DMS114 treated with DMSO at 0.1 percent for 48 hours (cell line): ENCODE results near the gene ENG.
"Not testable (repeated sequence)": the region's sequence is repeated elsewhere in the genome, so short reads cannot be mapped to it uniquely, and the experiment has no call there.

ENCODE experiments used
- DNase-seq: peaks from one replicate; lab custom pipeline; 2025; ENCODE audit not compliant: unreplicated experiment; lab: John Stamatoyannopoulos, UW

Gene ENG

GRCh38 chr9:127878652-127879390, 24.4 kb upstream of the ENG start:
- no peak for DNase-seq

DNA sequence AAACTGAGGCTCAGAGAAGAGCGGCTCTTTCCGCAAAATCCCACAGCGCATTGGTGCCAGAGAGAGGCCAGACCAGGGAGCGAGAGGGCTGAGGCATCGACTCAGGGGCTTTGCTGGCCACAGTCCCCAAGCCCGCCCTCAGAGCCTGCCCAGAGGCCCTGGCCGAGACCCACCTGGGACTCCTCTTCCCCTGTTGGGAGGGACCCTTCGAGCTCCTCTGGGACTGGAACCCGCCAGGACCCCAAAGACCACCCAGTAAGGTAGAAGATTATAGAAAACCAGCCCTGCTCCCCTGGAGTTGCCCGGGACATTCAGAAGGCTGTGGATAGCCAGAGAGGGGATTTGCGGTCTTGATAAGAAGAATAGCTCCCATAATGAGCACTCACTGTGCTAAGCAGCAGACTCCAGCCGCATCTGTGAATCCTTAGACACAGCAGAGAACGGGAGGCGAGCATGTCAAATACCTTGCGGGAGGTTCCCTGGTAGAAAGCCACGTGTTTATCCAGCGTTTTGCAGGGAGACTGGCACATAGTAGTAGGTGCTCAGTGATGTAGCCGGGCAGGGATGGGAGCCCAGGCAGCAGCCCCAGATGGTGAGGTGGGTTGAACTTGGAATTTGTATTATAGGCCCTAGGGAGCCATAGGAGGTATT, 23.7 kb upstream of the ENG start:
- DNase-seq = no peak

- DNase-seq = no peak
Measured at GRCh38 chr9:127877566-127877998, 23.1 kb upstream of the ENG start, which contains the start of gene AK1. TSS of gene AK1 (minus strand) at chr9:127877675. CDS start at chr9:127874617, 3,058 bp downstream.

- DNase-seq = no peak
Measured at GRCh38 chr9:127876764-127877562, 22.5 kb upstream of the ENG start.

- no peak for DNase-seq
Measured at GRCh38 chr9:127876026-127876763, 21.7 kb upstream of the ENG start.

DNA sequence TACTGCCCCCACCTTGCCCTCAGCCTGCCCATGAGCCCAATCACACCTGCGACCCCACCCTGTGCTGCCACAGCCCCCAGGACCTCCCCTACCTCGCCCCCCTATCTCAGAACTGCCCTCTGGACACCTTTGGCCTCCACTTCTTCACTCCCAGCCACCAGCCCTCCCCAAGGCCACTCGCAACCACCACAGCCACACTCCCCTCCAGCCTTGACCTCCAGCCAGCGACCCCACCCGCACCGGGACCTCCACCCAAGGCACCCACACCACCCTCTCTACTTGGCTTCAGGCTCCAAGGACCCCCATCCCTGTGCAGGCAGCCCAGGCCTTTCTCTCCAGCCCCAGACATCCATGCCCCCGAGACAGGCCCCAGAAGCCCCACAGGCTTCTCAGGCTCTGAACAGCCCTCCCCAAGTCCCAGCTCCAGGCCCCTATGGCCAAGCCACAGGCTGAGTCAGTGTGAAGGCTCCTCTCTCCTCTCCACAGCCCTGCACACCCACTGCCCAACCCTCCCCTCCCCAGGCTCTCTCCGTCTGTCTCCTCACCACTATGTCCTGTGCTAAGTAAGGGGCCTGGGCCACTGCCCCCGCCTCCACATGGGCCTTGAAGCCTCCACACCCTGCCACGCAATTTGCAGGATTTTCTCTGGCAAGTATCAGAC, 21.0 kb upstream of the ENG start:
- DNase-seq = no peak

DNA sequence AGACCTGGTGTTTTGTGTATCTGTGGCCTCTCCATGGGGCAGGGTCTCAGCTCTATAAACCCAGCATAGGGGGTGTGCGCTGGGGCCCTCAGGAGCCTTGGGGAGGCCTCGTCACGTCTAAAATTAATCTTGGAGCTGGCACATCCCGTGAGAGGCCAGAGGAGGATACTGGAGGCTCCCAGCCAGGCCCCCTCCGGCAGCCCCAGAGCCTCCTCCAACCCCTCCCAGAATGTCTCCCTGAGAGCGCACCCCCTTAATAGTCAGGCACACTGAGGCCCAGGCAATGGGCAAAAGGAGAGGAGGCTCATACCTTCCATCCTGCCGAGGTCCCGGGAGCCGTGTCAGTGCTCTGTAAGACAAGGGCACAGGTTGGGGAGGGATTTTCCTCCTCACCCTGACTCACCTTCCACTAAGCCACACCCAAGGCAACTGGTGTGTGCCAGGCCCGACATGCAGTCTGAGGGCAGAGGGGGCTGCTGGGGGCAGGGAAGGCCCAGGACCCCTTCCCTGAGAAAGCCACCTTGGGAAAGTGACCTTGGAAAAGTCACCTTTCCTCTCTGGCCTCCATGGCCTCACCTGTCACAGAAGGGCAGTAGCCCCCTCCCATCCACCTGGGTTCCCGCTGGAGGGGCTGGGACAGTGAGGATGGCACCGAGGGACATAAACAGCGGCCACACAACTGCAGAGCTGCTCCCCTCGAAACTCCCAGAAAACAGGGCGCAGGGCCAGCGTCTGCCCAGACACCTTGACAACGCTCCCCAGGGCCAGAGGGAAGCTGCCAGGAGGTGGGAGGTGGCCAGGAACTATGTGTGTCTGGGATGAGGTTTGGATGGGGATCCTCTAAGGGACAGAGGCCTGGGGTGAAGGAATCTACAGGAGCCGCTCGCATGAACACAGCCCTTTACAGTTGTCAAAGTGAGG, 20.1 kb upstream of the ENG start:
- DNase-seq = no peak

- DNase-seq = no peak
Measured at GRCh38 chr9:127873886-127874285, 19.4 kb upstream of the ENG start.

DNA sequence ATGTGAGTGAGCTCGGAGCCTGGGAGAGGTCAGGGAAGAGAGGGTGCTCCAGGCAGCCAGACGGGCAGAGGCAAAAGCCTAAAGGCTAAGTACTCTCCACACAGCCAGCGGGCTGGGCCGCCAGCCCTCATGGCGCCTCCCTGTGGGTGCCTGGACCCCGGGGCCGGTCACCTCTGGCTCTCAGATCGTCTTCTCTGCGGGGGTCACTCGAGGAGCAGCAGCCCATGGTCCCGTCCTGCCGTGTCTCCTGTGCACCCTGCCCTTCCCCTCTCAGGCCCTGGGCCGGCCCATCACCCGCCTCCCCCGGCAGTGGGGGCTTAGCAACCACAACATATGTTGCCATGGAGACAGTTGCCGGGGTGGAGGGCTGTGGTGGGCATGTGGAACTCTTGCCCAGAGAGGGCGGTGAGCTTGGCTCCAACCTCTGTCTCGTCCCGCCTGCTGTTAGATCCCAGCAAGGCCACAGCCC, 18.8 kb upstream of the ENG start:
- DNase-seq = no peak

DNA sequence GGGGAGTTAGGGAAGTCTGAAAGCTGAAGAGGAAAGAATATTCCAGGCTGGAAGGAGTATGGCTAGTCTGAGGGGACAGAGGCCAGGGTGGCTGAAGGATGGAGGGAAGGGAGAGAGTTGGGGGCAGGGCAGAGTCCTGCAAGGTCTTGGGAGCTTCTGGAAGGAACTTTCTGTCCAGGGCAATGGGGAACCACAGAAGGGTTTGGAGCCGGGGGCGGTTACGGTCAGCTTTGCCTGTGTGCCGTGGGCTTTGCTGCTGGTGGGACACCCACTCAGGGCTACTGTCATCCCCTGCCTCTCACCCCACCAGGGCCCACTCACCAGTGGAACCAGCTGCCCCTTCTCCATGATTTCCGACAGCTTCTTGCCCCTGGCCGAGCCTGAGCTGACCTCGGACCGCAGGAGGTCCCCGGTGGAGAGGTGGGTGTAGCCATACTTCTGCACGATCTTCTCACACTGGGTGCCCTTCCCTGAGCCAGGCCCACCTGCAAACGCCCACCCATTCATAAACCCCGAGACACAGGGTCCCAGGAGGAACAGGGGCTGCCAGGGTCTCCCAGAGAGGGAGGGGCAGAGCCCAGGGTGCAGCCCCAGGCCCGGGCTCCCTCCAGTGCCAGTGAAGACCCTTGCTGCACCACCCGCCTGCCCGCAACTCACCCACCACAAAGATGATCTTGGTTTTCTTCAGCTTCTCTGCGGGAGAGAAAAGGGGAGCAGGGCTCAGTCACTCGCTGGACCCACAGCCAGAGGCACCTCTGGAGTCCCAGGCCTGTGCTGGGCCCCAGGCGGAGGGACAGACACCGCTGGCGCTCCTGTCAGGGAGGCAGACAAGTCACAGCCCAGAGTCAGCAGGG, 18.1 kb upstream of the ENG start:
- DNase-seq = no peak

DNA sequence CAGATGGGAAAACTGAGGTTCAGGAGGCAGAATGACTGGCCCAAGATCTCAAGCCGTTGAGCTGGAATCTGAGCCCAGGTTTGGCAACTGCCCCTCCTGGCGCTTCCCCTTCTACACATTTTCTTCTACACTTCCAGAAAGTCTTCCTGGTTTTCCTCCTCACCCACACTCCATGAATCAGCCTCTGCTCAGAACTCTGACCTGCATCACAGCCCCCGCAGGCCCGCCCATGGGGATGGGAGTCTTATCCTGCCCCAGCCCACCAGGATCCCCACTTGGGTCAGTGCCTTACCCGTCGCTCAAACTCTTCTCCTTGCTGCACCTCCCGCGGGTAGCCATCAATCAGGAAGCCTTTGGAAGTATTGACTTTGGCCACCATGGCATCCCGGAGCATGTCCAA, 17.1 kb upstream of the ENG start:
- DNase-seq = no peak

GRCh38 chr9:127870887-127871286, 16.4 kb upstream of the ENG start:
- no peak for DNase-seq

GRCh38 chr9:127870153-127870491, 15.7 kb upstream of the ENG start:
- not testable (repeated sequence) for DNase-seq

- DNase-seq = peak; percentile 28
Measured at GRCh38 chr9:127869310-127870152, 15.1 kb upstream of the ENG start.

DNA sequence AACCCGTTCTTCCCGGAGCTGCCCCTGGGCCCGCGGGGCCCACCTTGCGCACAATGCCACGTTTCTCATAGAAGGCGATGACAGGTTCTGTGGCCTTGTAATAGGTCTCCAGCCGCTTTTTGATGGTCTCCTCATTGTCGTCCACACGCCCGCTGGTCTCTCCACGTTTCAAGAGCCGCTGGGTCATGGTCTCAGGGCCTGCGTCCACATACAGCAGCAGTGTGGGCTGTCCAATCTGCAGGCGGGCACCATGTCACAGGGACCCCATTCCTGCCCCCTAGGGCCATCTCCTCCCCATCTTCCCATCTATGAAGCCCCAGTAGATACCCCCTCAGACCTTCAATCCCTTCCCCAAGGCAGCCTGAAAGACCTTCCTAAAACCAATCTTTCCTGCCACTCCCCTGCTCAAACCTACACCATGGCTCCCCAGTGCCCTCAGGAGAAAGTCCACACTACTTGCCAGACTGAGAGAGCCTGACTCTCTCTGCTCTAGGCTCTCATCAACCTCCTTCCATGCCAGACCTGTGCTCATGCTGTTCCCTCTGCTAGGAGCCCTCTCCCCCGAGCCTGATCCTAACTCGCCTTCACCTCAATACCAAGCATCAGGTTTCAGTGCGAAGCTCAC, 13.9 kb upstream of the ENG start:
- no peak for DNase-seq

- no peak for DNase-seq
Measured at GRCh38 chr9:127867356-127868277, 13.2 kb upstream of the ENG start.
